ENCODE results near the gene FAT4.

GRCh38 chr4:125303058-125303457 is 11.7 kb upstream of the FAT4 start:
- TF ChIP-seq CTCF (conservative IDR thresholded peaks at IDR 0.05; ENCODE audit: low read depth, low read length) (no peak), EZH2 (IDR thresholded peaks at IDR 0.05; ENCODE audit: borderline replicate concordance, low read depth, low read length, poor library complexity, severe bottlenecking) (no peak)

Data from A673 (cell line).